GM12864 (cell line): ENCODE data around the gene ZNF689.
A peak's percentile ranks its signal among the peaks of the same experiment; 100 is the strongest.
"Not testable (repeated sequence)": the region's sequence is repeated elsewhere in the genome, so short reads cannot be mapped to it uniquely, and the experiment has no call there.

Experiments used
- DNase-seq: peaks from one replicate; pipeline ENCODE4 v3.0.0-alpha.2; 2011; ENCODE audit warnings: low read depth
- H3K4me3 ChIP-seq: 2 replicates; pipeline ENCODE4 v1.5.1; 2011; ENCODE audit warnings: mild to moderate bottlenecking, low read depth, low read length, control low read depth
- CTCF ChIP-seq: IDR thresholded peaks from 2 replicates; pipeline ENCODE4 v1.5.1; 2011; ENCODE audit warnings: low read depth, mild to moderate bottlenecking, moderate library complexity, low read length, control low read depth, inconsistent platforms; ENCODE audit errors: missing control alignments

ZNF689 gene

DNA sequence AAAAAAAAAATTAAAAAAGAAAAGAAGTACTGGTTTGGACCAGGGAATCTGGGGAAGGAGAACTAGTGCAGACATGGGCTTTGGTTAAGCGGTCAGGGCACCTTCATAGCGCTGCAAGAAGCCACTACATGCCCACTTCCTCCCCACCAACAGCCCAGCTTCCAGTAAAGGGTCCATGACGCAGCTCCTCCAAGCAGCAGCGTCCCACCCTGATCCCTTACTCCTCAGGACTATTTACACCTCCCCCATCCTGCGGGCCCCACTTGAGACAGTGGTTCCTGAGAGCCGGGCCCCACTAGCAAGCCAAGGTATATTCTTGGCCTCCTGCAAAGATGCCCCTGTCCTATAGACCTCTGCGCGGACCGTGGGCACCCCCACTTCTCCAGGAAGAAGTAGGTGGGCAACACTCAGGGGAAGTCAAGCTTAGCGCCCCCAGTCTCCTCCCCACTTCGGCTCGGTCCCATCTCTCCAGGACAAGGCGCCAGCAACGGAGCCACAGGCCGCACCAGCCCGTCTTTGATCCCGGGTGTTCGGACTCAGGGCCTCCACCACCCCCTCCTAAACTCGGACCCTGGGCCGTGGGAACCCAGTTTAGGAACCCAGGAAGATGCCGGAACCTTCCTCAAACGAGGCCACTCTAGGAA, 39.7 kb upstream of the ZNF689 start:
- no peak for DNase-seq
- TF ChIP-seq CTCF, result no peak
- peak overlapping the region; percentile 35 for H3K4me3 ChIP-seq

DNA sequence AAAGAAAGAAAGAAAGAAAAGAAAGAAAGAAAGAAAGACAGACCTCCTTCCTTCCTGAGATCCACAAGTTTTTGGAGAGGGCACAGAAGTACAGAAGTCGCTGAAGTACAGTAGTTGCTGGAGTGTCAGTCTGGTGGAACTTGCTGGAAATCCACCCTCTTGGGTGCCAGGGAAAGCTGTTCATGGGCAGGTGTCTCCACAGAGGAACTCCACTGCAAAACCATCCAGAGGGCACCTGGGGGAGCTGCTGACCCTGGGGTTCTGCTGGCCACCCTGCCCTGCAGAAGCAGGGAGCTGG, 37.0 kb upstream of the ZNF689 start:
- no peak for DNase-seq
- no peak for TF ChIP-seq CTCF
- no peak overlapping the region for H3K4me3 ChIP-seq

DNA sequence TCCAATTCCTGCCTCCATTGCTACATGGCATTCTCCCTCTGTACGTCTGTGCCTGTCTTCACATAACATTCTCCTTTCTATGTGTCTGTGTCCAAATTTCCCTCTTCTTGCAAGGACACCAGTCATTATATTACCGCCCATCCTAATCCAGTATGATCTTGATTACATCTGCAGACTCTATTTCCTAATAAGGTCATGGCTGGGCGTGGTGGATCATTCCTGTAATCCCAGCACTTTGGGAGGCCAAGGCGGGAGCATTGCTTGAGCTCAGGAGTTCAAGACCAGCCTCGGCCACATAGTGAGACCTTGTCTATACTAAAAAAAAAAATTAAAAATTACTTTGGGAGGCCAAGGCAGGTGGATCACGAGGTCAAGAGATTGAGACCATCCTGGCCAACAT, 35.5 kb upstream of the ZNF689 start:
- no peak overlapping the region for H3K4me3 ChIP-seq
- TF ChIP-seq CTCF, result no peak
- DNase-seq, result no peak

DNA sequence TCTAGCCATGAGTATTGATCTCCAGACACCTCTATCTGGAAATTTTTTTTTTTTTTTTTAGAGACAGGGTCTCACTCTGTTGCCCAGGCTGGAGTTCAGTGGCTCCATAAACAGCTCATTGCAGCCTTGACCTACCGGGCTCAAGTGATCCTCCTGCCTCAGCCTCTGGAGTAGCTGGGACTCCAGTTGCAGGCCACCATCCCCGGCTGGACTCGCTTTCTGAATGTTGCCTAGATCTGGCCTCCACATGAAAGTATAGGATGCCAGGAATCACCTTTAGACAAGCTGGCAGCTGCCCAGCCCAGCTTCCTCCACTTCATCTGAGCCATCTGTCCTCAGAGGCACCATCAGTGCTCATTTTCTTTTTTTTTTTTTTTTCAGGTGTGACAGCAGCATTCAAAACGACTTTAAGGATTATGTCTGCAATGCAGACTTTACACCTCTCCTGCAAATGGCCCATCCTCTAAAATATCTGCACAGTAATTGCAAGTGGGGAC, 34.2 kb upstream of the ZNF689 start:
- no peak for TF ChIP-seq CTCF
- no peak overlapping the region for H3K4me3 ChIP-seq
- DNase-seq, result no peak

- no peak for TF ChIP-seq CTCF
- no peak overlapping the region for H3K4me3 ChIP-seq
- no peak for DNase-seq
Measured at GRCh38 chr16:30641378-30641982, 31.3 kb upstream of the ZNF689 start.

- no peak overlapping the region for H3K4me3 ChIP-seq
- no peak for DNase-seq
- TF ChIP-seq CTCF, result peak; percentile 59
Measured at GRCh38 chr16:30637944-30638343, 27.8 kb upstream of the ZNF689 start.

- H3K4me3 ChIP-seq, DNase-seq: not testable (repeated sequence)
Measured at GRCh38 chr16:30637139-30637538, 26.9 kb upstream of the ZNF689 start.
